Osteoblast (primary cell): ENCODE measurements around the gene ATP5MC2. TPM values are rescaled to one million over a fixed set of nuclear protein-coding genes. Genes with fewer than 3 reads are reported as not detected.
A peak's percentile ranks its signal among the peaks of the same experiment; 100 is the strongest.

Source experiments
- DNase-seq: peaks from one replicate; pipeline ENCODE4 v3.0.0; 2011; ENCODE audit warnings: low spot score, mixed read lengths; ENCODE audit not compliant: insufficient read length; ENCODE audit errors: missing footprints
- H2AFZ ChIP-seq: 2 replicates; pipeline ENCODE4 v1.6.0; 2011; ENCODE audit warnings: mild to moderate bottlenecking, low read length
- H3K27ac ChIP-seq: 2 replicates; pipeline ENCODE4 v1.5.1; 2011; ENCODE audit warnings: mild to moderate bottlenecking, low read depth, low read length, moderate library complexity
- H3K27me3 ChIP-seq: 2 replicates; pipeline ENCODE4 v1.6.0; 2012; ENCODE audit warnings: mild to moderate bottlenecking, control low read depth, inconsistent platforms, low read length, moderate library complexity; ENCODE audit not compliant: insufficient read depth
- H3K36me3 ChIP-seq: 2 replicates; pipeline ENCODE4 v1.5.1; 2011; ENCODE audit warnings: mild to moderate bottlenecking, low read length, control low read depth, moderate library complexity; ENCODE audit not compliant: insufficient read depth
- H3K4me1 ChIP-seq: 2 replicates; pipeline ENCODE4 v1.5.1; 2011; ENCODE audit warnings: mild to moderate bottlenecking, low read length, control low read depth, moderate library complexity; ENCODE audit not compliant: insufficient read depth
- H3K4me2 ChIP-seq: 2 replicates; pipeline ENCODE4 v1.6.0; 2011; ENCODE audit warnings: mild to moderate bottlenecking, low read length; ENCODE audit not compliant: insufficient read depth
- H3K4me3 ChIP-seq: fragments of 200-600 bp; sonication (generic); 3 replicates; pipeline ENCODE4 v1.5.1; 2012; ENCODE audit warnings: mild to moderate bottlenecking, low read length, inconsistent platforms; ENCODE audit not compliant: insufficient read depth
- H3K79me2 ChIP-seq: 2 replicates; pipeline ENCODE4 v1.6.0; 2012; ENCODE audit warnings: mild to moderate bottlenecking, low read length, control low read depth, inconsistent platforms; ENCODE audit not compliant: insufficient read depth
- H3K9me3 ChIP-seq: 2 replicates; pipeline ENCODE4 v1.5.1; 2011; ENCODE audit warnings: low read depth, low read length, control low read depth
- H4K20me1 ChIP-seq: 2 replicates; pipeline ENCODE4 v1.6.0; 2012; ENCODE audit warnings: mild to moderate bottlenecking, low read length, control low read depth; ENCODE audit not compliant: insufficient read depth
- CTCF ChIP-seq: IDR thresholded peaks from 2 replicates; pipeline ENCODE4 v1.5.1; 2011; ENCODE audit warnings: mild to moderate bottlenecking, low read depth, low read length, moderate library complexity; ENCODE audit errors: extremely low read depth
- total RNA-seq: library from RNA; depleted of rRNA; stranded (reverse); fragments of >200 nt; gene quantifications from 2 replicates; pipeline ENCODE4 v1.2.3, GENCODE V29; 2012

The ATP5MC2 gene
- total RNA-seq, 1 donor, result 95.9 TPM

GRCh38 chr12:53622724-53623123 lies 53.2 kb downstream of the ATP5MC2 start:
- Histone ChIP-seq H2AFZ (no peak overlapping the region), H3K4me3 (no peak overlapping the region), H4K20me1 (peaks cover 16% of the 10 kb centered on the region), H3K9me3 (no peaks in the 10 kb centered on the region), H3K79me2 (peaks cover 78% of the 10 kb centered on the region), H3K4me2 (peak overlapping the region; percentile 89), H3K27me3 (no peaks in the 10 kb centered on the region), H3K36me3 (no peaks in the 10 kb centered on the region), H3K4me1 (peaks cover 35% of the 10 kb centered on the region), H3K27ac (no peak overlapping the region)
- TF ChIP-seq CTCF, result no peak
- no peak for DNase-seq

- Histone ChIP-seq H3K36me3 (no peaks in the 10 kb centered on the region), H3K4me3 (peak overlapping the region; percentile 60), H3K79me2 (peaks cover 93% of the 10 kb centered on the region), H3K4me2 (peak overlapping the region; percentile 79), H3K27ac (peak overlapping the region; percentile 26), H3K4me1 (peaks cover 22% of the 10 kb centered on the region), H3K27me3 (no peaks in the 10 kb centered on the region), H3K9me3 (no peaks in the 10 kb centered on the region), H2AFZ (peak overlapping the region; percentile 32), H4K20me1 (peaks cover 16% of the 10 kb centered on the region)
- no peak for TF ChIP-seq CTCF
- DNase-seq, result no peak
Observed at GRCh38 chr12:53618275-53618674, 57.6 kb downstream of the ATP5MC2 start.

- H3K4me3 ChIP-seq, result peak overlapping the region; percentile 60
- H3K79me2 ChIP-seq, result peaks cover 92% of the 10 kb centered on the region
Observed at GRCh38 chr12:53617700-53618099, 58.2 kb downstream of the ATP5MC2 start.

GRCh38 chr12:53616950-53617349 lies 58.9 kb downstream of the ATP5MC2 start:
- no peaks in the 10 kb centered on the region for H3K27me3 ChIP-seq
- H3K79me2 ChIP-seq, result peaks cover 92% of the 10 kb centered on the region
- H3K4me1 ChIP-seq, result peaks cover 16% of the 10 kb centered on the region
- H3K36me3 ChIP-seq, result no peaks in the 10 kb centered on the region
- no peaks in the 10 kb centered on the region for H3K9me3 ChIP-seq
- TF ChIP-seq CTCF, result no peak
- no peak overlapping the region for H3K4me2 ChIP-seq
- H4K20me1 ChIP-seq, result peaks cover 12% of the 10 kb centered on the region
- H3K4me3 ChIP-seq, result no peak overlapping the region
- no peak overlapping the region for H2AFZ ChIP-seq
- no peak overlapping the region for H3K27ac ChIP-seq
- DNase-seq, result no peak

More at GRCh38 chr12:53617700-53618099, 58.2 kb downstream of the ATP5MC2 start:
- peaks cover 17% of the 10 kb centered on the region for H3K4me1 ChIP-seq
- H2AFZ ChIP-seq, result no peak overlapping the region
- H3K27me3 ChIP-seq, result no peaks in the 10 kb centered on the region
- no peak for DNase-seq
- no peak for TF ChIP-seq CTCF
- H3K4me2 ChIP-seq, result peak overlapping the region; percentile 79
- no peaks in the 10 kb centered on the region for H3K36me3 ChIP-seq
- peak overlapping the region; percentile 26 for H3K27ac ChIP-seq
- peaks cover 14% of the 10 kb centered on the region for H4K20me1 ChIP-seq
- H3K9me3 ChIP-seq, result no peaks in the 10 kb centered on the region

Other genes with a start within 250 kb of the ATP5MC2 start
- gene PRR13, start 234.3 kb downstream of the ATP5MC2 start, total RNA-seq, result 55.0 and 64.2 TPM in 2 replicates
- gene PCBP2, start 224.0 kb downstream of the ATP5MC2 start, total RNA-seq, result 247 and 293 TPM in 2 replicates
- 49.6 and 51.9 TPM in 2 replicates for gene MAP3K12, start 176.6 kb downstream of the ATP5MC2 start, total RNA-seq
- gene TARBP2, start 174.8 kb downstream of the ATP5MC2 start, total RNA-seq, result 33.0 and 35.5 TPM in 2 replicates
- not detected in 2 replicates for gene NPFF, start 168.6 kb downstream of the ATP5MC2 start, total RNA-seq
- 14.4 and 17.4 TPM in 2 replicates for gene ATF7, start 49.7 kb downstream of the ATP5MC2 start, total RNA-seq
- 167 and 174 TPM in 2 replicates for gene CALCOCO1, start 51.4 kb upstream of the ATP5MC2 start, total RNA-seq
- gene CISTR, start 75.9 kb upstream of the ATP5MC2 start, total RNA-seq, result not detected in 2 replicates